GM12865 (cell line): ENCODE results near the gene ATP2B3.

Experiments used
- DNase-seq: peaks from one replicate; pipeline ENCODE4 v3.0.0; 2010; ENCODE audit warnings: low read depth
- H3K4me3 ChIP-seq: 2 replicates; pipeline ENCODE4 v1.5.1; 2011; ENCODE audit warnings: mild to moderate bottlenecking, low read depth, low read length, control low read depth
- TF ChIP-seq, protein P1 (sequence below): IDR thresholded peaks from 2 replicates; pipeline ENCODE4 v1.5.1; 2011; ENCODE audit warnings: low read length, control low read depth, low read depth, inconsistent platforms; ENCODE audit not compliant: insufficient read depth; ENCODE audit errors: missing control alignments

Gene ATP2B3

DNA sequence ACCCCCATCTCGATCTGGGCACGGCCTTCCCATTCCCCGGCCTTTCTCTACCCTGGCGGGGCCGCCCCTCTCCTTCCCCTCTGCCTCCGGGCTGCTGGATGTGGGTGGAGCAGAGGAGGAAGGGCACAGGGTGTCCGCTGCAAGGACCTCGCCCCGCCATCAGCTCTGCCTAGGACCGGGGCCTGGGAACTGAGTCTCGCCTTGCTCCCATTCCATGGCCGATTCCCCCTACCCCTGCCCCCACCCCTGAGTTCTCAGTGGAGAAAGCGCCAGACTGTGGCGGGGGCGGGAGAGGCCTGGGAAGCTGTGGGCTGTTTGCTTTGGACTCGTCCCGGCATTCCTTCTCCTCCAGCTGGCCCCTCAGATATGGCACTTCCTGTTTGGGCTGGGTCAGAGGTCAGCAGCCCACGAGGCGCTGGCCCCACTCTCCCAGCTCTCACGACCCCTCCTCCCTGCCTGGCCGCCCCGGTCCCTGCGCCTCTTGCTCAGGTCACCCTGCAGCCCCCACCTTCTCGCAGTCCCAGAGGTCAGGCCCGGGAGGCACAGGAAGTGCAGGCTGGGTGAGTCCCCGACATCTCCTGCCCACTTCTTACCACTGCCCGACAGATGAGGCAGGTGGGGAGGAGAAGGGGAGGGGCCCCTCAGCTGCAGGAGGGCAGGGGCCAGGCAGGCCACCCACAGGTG is 29.1 kb upstream of the ATP2B3 start:
- TF ChIP-seq, protein P1, sequence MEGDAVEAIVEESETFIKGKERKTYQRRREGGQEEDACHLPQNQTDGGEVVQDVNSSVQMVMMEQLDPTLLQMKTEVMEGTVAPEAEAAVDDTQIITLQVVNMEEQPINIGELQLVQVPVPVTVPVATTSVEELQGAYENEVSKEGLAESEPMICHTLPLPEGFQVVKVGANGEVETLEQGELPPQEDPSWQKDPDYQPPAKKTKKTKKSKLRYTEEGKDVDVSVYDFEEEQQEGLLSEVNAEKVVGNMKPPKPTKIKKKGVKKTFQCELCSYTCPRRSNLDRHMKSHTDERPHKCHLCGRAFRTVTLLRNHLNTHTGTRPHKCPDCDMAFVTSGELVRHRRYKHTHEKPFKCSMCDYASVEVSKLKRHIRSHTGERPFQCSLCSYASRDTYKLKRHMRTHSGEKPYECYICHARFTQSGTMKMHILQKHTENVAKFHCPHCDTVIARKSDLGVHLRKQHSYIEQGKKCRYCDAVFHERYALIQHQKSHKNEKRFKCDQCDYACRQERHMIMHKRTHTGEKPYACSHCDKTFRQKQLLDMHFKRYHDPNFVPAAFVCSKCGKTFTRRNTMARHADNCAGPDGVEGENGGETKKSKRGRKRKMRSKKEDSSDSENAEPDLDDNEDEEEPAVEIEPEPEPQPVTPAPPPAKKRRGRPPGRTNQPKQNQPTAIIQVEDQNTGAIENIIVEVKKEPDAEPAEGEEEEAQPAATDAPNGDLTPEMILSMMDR = no peak
- DNase-seq = no peak
- no peak overlapping the region for H3K4me3 ChIP-seq

DNA sequence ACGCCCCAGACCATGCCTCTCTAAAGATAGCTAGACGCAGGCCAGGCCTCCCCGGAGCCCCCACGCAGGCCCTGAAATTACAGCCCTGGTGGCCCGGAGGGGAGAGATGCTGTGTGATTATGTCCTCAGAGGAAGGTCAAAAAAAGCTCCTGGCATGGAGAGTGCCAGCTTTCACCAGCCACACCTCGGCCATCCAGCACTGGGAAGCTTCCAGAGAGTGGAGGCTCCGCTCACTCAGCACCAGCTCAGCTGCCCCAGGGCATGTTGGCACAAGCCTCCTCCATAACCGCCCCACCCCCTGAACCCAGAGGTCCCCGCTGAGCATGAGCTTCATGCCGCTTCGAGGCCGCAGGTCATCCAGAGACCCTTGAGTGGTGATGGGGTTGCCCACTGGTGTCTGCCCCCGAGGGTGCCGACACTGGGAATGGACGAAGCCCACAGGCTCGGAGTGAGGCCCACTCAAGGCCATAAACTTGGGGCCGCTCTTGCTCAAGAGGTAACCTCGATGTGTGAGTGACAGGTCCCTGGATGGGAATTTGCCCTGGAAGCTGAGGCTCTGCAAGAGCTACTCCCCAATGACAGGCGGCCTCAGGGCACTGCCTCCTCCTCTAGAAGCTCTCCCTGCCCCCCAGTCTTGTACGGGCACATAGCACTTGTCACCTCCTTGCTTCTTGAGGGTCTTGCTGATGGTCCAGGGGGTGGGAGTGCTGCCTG is 27.1 kb upstream of the ATP2B3 start:
- no peak for DNase-seq
- TF ChIP-seq, protein P1 = no peak
- H3K4me3 ChIP-seq = no peak overlapping the region

DNA sequence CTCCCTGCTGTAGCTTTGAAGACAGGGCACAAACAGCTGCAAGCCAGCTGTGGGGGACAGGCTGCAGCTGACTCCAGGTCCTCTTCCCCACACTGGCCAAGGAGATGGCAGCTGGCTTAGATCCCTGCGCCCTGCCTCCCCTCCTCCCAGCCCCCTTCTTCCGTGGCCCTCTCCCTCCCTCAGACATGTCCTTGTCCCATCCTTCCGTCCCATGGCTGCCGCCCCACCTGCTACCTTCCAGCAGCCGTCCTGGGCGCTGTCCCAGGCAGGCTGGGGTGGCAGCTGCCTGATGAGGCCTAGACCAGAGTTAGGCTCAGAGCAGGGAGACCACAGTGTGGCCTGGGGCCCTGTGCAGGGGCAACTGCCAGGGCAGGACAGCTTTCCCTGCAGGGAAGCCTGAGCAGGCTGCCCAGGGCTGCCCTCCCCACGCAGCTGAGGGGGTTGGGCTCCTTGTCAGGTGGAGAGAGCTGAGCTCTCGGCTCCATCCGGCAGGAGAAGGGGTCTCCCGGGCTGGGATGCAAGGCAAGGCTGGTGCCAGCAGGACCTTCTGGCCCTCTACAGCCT is 26.0 kb upstream of the ATP2B3 start:
- no peak overlapping the region for H3K4me3 ChIP-seq
- TF ChIP-seq, protein P1 = no peak
- no peak for DNase-seq

DNA sequence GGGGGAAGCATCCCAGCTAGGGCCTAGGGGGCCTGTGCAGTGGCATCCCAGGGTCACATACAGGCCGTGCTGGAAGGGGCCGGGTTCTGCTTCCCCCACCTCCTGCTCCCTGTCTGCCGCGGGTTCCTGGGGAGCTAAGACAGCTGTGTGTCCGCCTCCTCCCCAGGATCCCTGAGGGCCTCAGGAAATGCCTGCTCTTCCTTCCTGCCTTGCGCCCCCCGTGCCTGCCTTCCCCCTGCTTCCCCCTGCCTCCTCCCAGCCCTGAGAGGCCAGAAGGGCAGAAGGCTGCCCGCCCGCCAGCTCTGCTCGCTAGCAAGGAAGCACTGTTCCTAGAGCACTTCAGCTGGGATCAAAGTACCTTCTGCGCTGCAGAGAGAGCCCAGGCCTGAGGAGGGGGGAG is 25.5 kb upstream of the ATP2B3 start:
- no peak overlapping the region for H3K4me3 ChIP-seq
- DNase-seq = no peak
- TF ChIP-seq, protein P1 = no peak

DNA sequence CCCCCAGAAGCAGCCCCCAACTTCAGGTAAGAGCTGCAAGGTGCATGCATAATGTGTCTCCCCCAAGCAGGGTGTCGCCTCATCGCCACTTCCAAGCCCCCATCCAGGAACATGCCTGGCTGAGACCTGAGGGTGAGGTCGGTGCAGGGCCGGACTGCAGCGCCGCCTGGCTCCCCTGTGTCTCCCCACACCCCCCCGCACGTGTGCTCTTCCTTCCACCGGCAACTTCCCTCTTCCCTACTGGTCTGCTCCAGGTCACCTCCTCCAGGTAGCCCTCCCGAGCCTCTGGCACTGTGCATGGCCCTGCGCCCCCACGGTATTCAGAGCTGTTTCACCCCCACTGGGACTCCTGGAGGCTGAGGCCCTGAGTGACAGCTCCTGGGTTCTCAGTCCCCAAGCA is 24.9 kb upstream of the ATP2B3 start:
- TF ChIP-seq, protein P1 = no peak
- no peak for DNase-seq
- H3K4me3 ChIP-seq = no peak overlapping the region

DNA sequence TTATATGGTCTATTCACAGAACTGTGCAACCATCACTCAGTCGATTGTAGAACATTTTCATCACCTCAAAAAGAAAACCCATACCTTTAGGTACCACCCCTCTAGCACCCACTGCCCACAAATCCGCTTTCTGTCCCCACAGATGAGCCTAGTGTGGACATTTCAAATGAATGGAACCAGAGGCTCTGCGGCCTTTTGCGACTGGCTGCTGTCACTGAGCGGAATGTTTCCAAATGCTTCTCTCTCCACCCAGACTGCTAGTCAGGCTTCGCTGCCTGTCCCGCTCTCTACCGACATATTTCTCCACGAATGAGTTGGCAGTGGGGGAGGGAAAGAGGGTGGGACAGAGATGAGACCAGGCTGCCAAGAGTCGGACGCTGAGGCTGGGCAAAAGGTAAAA is 24.4 kb upstream of the ATP2B3 start:
- no peak overlapping the region for H3K4me3 ChIP-seq
- TF ChIP-seq, protein P1 = no peak
- DNase-seq = no peak
